ENCODE data around the gene ANKRD2.
"Not testable (repeated sequence)": the region's sequence is repeated elsewhere in the genome, so short reads cannot be mapped to it uniquely, and the experiment has no call there.

The ANKRD2 gene

GRCh38 chr10:97572214-97572989, at the start of gene ANKRD2:
TSS of gene ANKRD2 (plus strand) at chr10:97572779. CDS start at chr10:97572789, 10 bp downstream.
- H3K27me3 ChIP-seq (ENCODE audit: low read depth) = no peaks in the 10 kb centered on the region
- H3K4me1 ChIP-seq = no peaks in the 10 kb centered on the region
- H3K4me3 ChIP-seq = no peak within 1 kb of the TSS
- peak; percentile 56 to 82 for DNase-seq (ENCODE audit: low spot score in 2 of 2)
- H3K9me3 ChIP-seq = no peaks in the 10 kb centered on the region
- no peaks in the 10 kb centered on the region for H3K36me3 ChIP-seq (replicated peaks)
- in situ Hi-C loops (cut with MboI; ENCODE audit: low sequenced_read_pairs) = no loop called here

- H3K9me3 ChIP-seq = no peaks in the 10 kb centered on the region
- H3K4me3 ChIP-seq = no peak overlapping the region
- no peak for DNase-seq (ENCODE audit: low spot score in 2 of 2)
- in situ Hi-C loops (cut with MboI; ENCODE audit: low sequenced_read_pairs) = no loop called here
- H3K27me3 ChIP-seq (ENCODE audit: low read depth) = no peaks in the 10 kb centered on the region
- peaks cover 14% of the 10 kb centered on the region for H3K4me1 ChIP-seq
- no peaks in the 10 kb centered on the region for H3K36me3 ChIP-seq (replicated peaks)
These were observed 49.6 kb upstream of the ANKRD2 start for GRCh38 chr10:97522937-97523336.

GRCh38 chr10:97525086-97525485, 47.5 kb upstream of the ANKRD2 start:
- Histone ChIP-seq H3K4me3 (no peak overlapping the region), H3K9me3 (no peaks in the 10 kb centered on the region), H3K27me3 (ENCODE audit: low read depth) (no peaks in the 10 kb centered on the region), H3K4me1 (no peaks in the 10 kb centered on the region; the same call in 1 of the 2 replicates), H3K36me3 (replicated peaks) (no peaks in the 10 kb centered on the region)
- in situ Hi-C loops (cut with MboI; ENCODE audit: low sequenced_read_pairs) = no loop called here
- no peak for DNase-seq (ENCODE audit: low spot score in 2 of 2)

DNA sequence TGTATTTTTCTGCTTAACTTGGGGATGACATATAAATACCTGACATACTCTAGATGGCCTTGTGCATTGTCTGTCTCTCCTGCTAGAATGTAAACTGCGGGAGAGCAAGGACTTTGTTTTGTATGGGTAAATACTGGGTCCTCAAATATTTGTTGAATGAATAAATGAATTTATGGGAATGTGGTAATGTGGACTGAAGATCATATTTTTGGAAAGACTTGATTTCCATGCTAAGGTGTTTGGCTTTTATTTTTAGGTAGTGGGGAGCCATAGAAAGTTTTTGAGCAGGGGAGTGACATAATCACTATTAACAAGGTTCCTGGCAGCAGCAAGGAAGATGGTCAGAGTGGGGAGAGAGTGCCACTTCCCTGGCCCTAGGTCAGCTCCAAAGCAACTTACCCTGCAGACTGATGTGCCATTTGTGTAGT, 46.9 kb upstream of the ANKRD2 start:
- H3K4me1 ChIP-seq = no peaks in the 10 kb centered on the region
- H3K27me3 ChIP-seq (ENCODE audit: low read depth) = no peaks in the 10 kb centered on the region
- in situ Hi-C loops (cut with MboI; ENCODE audit: low sequenced_read_pairs) = no loop called here
- H3K4me3 ChIP-seq = no peak overlapping the region
- H3K9me3 ChIP-seq = no peaks in the 10 kb centered on the region
- no peak for DNase-seq (ENCODE audit: low spot score in 2 of 2)
- H3K36me3 ChIP-seq (replicated peaks) = no peaks in the 10 kb centered on the region

DNA sequence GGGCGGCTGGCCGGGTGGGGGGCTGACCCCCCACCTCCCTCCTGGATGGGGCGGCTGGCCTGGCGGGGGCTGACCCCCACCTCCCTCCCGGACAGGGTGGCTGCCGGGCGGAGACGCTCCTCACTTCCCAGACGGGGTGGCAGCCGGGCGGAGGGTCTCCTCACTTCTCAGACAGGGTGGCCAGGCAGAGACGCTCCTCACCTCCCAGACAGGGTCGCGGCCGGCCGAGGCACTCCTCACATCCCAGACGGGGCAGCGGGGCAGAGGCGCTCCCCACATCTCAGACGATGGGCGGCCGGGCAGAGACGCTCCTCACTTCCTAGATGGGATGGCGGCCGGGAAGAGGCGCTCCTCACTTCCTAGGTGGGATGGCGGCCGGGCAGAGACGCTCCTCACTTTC, 43.7 kb upstream of the ANKRD2 start:
- H3K9me3 ChIP-seq; H3K36me3 ChIP-seq (replicated peaks); H3K4me1 ChIP-seq; DNase-seq (ENCODE audit: low spot score in 2 of 2); H3K27me3 ChIP-seq (ENCODE audit: low read depth); in situ Hi-C loops (cut with MboI; ENCODE audit: low sequenced_read_pairs); H3K4me3 ChIP-seq: not testable (repeated sequence)

DNA sequence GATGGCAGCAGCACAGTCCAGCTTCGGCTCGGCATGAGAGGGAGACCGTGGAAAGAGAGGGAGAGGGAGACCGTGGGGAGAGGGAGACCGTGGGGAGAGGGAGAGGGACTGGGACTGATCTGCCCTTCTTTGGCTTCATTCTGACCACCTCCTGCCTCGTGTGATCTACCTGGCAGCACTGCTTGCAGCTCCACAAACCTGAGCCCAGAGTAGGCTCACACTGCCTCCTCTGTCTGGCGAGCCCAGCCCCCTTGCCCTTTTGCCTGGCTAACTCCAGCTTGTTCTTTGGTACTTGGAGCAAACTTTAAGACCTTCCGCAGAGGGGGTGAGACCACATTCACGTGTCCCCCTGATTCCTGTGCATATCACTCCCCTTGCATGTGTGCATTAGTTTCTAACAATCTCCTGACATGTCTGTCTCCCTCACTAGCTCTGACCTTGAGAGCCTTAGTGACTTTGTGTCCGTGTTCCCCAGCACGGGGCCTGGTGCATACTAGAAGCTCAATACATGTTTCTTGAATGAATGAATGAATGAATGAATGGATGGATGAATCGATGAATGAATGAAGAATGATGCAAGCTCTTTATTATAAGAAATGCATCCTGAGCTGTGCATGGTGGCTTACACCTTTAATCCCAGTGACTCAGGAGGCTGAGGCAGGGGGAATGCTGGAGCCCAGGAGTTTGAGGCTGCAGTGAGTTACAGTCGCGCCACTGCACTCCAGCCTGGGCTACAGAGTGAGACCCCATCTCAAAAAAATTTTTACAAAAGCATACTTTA, 42.7 kb upstream of the ANKRD2 start:
- DNase-seq (ENCODE audit: low spot score in 2 of 2) = no peak
- Histone ChIP-seq H3K4me1 (no peaks in the 10 kb centered on the region), H3K36me3 (replicated peaks) (no peaks in the 10 kb centered on the region), H3K9me3 (no peaks in the 10 kb centered on the region), H3K27me3 (ENCODE audit: low read depth) (no peaks in the 10 kb centered on the region), H3K4me3 (no peak overlapping the region)
- in situ Hi-C loops (cut with MboI; ENCODE audit: low sequenced_read_pairs) = no loop called here

- Histone ChIP-seq H3K9me3 (no peaks in the 10 kb centered on the region), H3K36me3 (replicated peaks) (no peaks in the 10 kb centered on the region), H3K4me1 (no peaks in the 10 kb centered on the region), H3K4me3 (no peak overlapping the region), H3K27me3 (ENCODE audit: low read depth) (no peaks in the 10 kb centered on the region)
- no peak for DNase-seq (ENCODE audit: low spot score in 2 of 2)
- in situ Hi-C loops (cut with MboI; ENCODE audit: low sequenced_read_pairs) = no loop called here
These were observed 41.1 kb upstream of the ANKRD2 start for GRCh38 chr10:97531401-97531986.

- DNase-seq (ENCODE audit: low spot score in 2 of 2) = no peak
- H3K4me3 ChIP-seq = no peak overlapping the region
- in situ Hi-C loops (cut with MboI; ENCODE audit: low sequenced_read_pairs) = no loop called here
- no peaks in the 10 kb centered on the region for H3K9me3 ChIP-seq
- H3K27me3 ChIP-seq (ENCODE audit: low read depth) = no peaks in the 10 kb centered on the region
- H3K4me1 ChIP-seq = no peaks in the 10 kb centered on the region
- no peaks in the 10 kb centered on the region for H3K36me3 ChIP-seq (replicated peaks)
These were observed 39.5 kb upstream of the ANKRD2 start for GRCh38 chr10:97532935-97533671.

- Histone ChIP-seq H3K27me3 (ENCODE audit: low read depth) (no peaks in the 10 kb centered on the region), H3K36me3 (replicated peaks) (no peaks in the 10 kb centered on the region), H3K9me3 (no peaks in the 10 kb centered on the region), H3K4me3 (no peak overlapping the region), H3K4me1 (no peaks in the 10 kb centered on the region)
- in situ Hi-C loops (cut with MboI; ENCODE audit: low sequenced_read_pairs) = no loop called here
- no peak for DNase-seq (ENCODE audit: low spot score in 2 of 2)
These were observed 38.7 kb upstream of the ANKRD2 start for GRCh38 chr10:97533888-97534287.

DNA sequence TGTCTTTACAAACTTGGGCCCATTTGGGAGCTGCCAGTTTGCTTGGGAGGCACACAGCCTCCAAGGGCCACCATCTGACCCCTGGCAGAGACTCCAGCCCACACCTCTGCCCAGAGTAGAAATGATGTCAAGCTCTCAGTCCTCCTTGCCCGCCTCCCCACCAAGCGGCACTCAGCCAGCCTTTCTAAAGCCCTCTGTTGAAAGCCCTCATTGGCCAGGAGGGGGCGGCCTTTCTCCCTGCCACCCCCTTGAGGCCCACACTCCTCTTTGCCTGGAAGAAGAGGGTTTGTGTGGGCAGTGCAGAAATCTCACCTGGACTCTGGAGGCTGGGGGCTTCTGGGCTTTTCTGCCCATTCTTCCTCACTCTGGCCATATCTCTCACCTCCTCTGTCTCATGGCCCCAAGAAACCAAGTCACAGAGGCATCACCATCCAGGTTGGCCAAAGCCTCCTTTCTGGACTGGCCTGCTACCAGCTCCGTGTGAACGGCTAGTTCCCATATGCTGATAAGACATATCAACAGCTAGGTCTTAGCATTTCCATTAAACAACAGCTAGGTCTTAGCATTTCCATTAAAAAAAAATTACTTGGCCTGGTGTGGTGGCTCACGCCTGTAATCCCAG, 37.7 kb upstream of the ANKRD2 start:
- H3K9me3 ChIP-seq = no peaks in the 10 kb centered on the region
- no peaks in the 10 kb centered on the region for H3K4me1 ChIP-seq
- H3K4me3 ChIP-seq = no peak overlapping the region
- in situ Hi-C loops (cut with MboI; ENCODE audit: low sequenced_read_pairs) = no loop called here
- DNase-seq (ENCODE audit: low spot score in 2 of 2) = peak in 1 of 2 experiments; percentile 50
- H3K36me3 ChIP-seq (replicated peaks) = no peaks in the 10 kb centered on the region
- no peaks in the 10 kb centered on the region for H3K27me3 ChIP-seq (ENCODE audit: low read depth)

DNA sequence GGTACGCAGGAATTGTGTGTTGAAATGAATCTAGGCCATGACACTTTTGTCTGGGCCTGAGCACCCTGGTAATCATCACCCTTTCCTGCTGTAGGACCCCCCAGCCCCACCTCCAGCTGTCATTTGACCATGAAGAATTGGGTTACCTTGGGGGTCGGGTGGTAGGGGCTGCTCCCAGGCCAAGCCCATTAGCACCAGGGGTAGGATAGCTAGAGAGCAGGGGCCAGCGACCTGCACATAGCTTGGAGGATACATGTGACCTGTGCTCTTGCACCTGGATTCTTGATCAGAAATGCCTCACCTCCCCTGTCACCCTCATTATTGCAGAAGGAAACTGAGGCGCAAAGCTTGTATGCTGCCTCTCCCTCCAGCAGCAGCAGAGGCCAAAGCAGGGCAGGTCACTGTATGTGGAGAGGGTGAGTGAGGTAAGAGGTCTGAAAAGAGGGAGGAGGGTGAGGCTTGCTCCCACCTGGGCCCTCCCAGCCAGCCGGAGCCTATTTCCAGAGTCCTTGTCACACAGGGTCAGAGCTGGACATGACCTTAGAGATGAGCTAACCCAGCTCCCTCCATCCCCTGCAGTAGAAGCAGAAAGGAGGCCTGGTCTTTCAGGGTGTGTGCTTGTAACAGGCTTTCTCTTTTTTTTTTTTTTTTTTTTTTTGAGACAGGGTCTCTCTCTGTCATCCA, 35.3 kb upstream of the ANKRD2 start:
- Histone ChIP-seq H3K4me3 (no peak overlapping the region), H3K36me3 (replicated peaks) (no peaks in the 10 kb centered on the region), H3K27me3 (ENCODE audit: low read depth) (no peaks in the 10 kb centered on the region), H3K9me3 (no peaks in the 10 kb centered on the region), H3K4me1 (no peaks in the 10 kb centered on the region)
- DNase-seq (ENCODE audit: low spot score in 2 of 2) = no peak
- in situ Hi-C loops (cut with MboI; ENCODE audit: low sequenced_read_pairs) = no loop called here

DNA sequence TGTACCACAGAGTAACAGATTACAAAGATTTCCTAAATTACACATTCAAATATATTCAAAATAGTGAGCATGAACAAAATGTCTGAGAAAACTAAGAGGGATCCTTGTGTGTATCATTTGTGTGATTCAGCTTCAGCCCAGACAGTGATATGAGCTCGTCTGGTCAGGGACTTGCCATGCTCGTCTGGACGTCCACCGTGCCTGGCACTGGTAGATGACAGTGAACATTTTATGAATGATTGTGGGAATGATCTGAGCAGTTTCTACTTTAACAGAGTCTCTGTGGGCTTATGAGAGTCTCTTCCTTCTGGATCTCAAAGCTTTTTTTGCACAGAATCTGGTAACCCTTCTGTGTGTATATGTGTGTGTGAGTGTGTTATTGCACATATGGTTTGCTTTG, 34.2 kb upstream of the ANKRD2 start:
- H3K9me3 ChIP-seq = no peaks in the 10 kb centered on the region
- no peak for DNase-seq (ENCODE audit: low spot score in 2 of 2)
- H3K4me3 ChIP-seq = no peak overlapping the region
- H3K36me3 ChIP-seq (replicated peaks) = no peaks in the 10 kb centered on the region
- no peaks in the 10 kb centered on the region for H3K4me1 ChIP-seq
- no peaks in the 10 kb centered on the region for H3K27me3 ChIP-seq (ENCODE audit: low read depth)
- in situ Hi-C loops (cut with MboI; ENCODE audit: low sequenced_read_pairs) = no loop called here

DNA sequence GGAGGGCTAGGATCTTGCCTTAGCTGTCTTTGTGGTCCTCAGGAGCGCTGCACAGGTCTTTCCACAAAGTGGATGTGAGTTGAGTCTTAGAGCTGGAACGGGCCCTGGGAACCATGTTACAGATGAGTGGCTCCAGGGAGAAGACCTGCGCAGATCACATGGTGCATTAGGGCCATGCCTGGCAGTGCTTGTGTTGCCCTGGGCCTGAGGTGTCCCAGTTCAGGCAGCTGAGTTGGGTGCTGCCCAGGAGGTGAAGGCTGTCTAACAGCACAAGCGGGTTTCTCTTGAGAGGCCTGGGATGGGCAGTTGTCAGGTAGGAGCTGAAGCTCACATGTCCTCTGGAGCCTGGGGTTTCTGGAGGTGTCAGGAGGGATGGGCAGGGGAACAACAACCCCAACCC, 33.7 kb upstream of the ANKRD2 start:
- no peaks in the 10 kb centered on the region for H3K4me1 ChIP-seq
- H3K4me3 ChIP-seq = no peak overlapping the region
- no peak for DNase-seq (ENCODE audit: low spot score in 2 of 2)
- H3K27me3 ChIP-seq (ENCODE audit: low read depth) = no peaks in the 10 kb centered on the region
- no peaks in the 10 kb centered on the region for H3K9me3 ChIP-seq
- in situ Hi-C loops (cut with MboI; ENCODE audit: low sequenced_read_pairs) = no loop called here
- H3K36me3 ChIP-seq (replicated peaks) = no peaks in the 10 kb centered on the region

Data from HAP-1 (cell line).